Suprapubic skin (tissue), 4 donors: ENCODE results near the gene CST11. TPM values are rescaled to one million over a fixed set of nuclear protein-coding genes. Genes with fewer than 3 reads are reported as not detected.
A peak's percentile ranks its signal among the peaks of the same experiment; 100 is the strongest.

Experiments
- DNase-seq, 2 donors: peaks; one replicate each; pipeline ENCODE4 v3.0.0-alpha.2; 2019; ENCODE audit warnings: low spot score in 2 of 2
- H3K27ac ChIP-seq: fragments of 200-600 bp; sonication (generic); one replicate; pipeline ENCODE4 v1.5.1; 2019
- H3K27me3 ChIP-seq: fragments of 200-600 bp; sonication (generic); one replicate; pipeline ENCODE4 v1.5.1; 2019
- H3K36me3 ChIP-seq: fragments of 200-600 bp; sonication (generic); one replicate; pipeline ENCODE4 v1.5.1; 2019
- H3K4me1 ChIP-seq: fragments of 200-600 bp; sonication (generic); one replicate; pipeline ENCODE4 v1.5.1; 2019
- H3K4me3 ChIP-seq: fragments of 200-600 bp; sonication (generic); one replicate; pipeline ENCODE4 v1.5.1; 2019; ENCODE audit warnings: mild to moderate bottlenecking
- H3K9me3 ChIP-seq: fragments of 200-600 bp; sonication (generic); one replicate; pipeline ENCODE4 v1.5.1; 2019
- CTCF ChIP-seq, 2 donors: fragments of 200-600 bp in 1 of 2; fragments of 450-650 bp in 1 of 2; sonication (generic) in 1 of 2; IDR thresholded peaks; one replicate each; pipeline ENCODE4 v1.5.1; 2016 to 2019; ENCODE audit warnings: antibody characterized with exemption in 2 of 2, mild to moderate bottlenecking in 1 of 2, moderate library complexity in 1 of 2
- EP300 ChIP-seq: sonication (generic); formaldehyde crosslinking; IDR thresholded peaks from one replicate; pipeline ENCODE4 v1.6.1; 2017; ENCODE audit warnings: antibody characterized with exemption
- POLR2A ChIP-seq, 2 donors: fragments of 450-650 bp; IDR thresholded peaks; one replicate each; pipeline ENCODE4 v1.6.1; 2017; ENCODE audit warnings: antibody characterized with exemption in 2 of 2, mild to moderate bottlenecking in 2 of 2, moderate library complexity in 2 of 2
- POLR2AphosphoS5 ChIP-seq, 3 donors: sonication (generic); formaldehyde crosslinking; IDR thresholded peaks; one replicate each; pipeline ENCODE4 v1.6.1; 2017; ENCODE audit warnings: antibody characterized with exemption in 3 of 3
- WGBS: methylation state at CpG from one replicate; pipeline ENCODE4 v1.1.5; 2018; 5-methylcytosine and 5-hydroxymethylcytosine counted together
- total RNA-seq, 4 donors: library from RNA; depleted of rRNA; stranded (reverse); fragments of >200 nt; gene quantifications; one replicate each; pipeline ENCODE4 v1.1.0, GENCODE V29; 2016

Gene CST11
- total RNA-seq, 4 donors from 2014 or later = not detected

- WGBS = under 1% methylated on average over 27 of the region's 58 CpGs
- H3K4me1 ChIP-seq = peaks cover 43% of the 10 kb centered on the region
- no peaks in the 10 kb centered on the region for H3K27me3 ChIP-seq
- H3K27ac ChIP-seq = peak overlapping the region; percentile 94
- H3K4me3 ChIP-seq = peak overlapping the region; percentile 85
- H3K9me3 ChIP-seq = no peaks in the 10 kb centered on the region
- TF ChIP-seq POLR2A (IDR thresholded peaks at IDR 0.05) = no peak
- TF ChIP-seq CTCF (IDR thresholded peaks at IDR 0.05) = no peak
- TF ChIP-seq EP300 = no peak
- no peak for TF ChIP-seq POLR2AphosphoS5 (IDR thresholded peaks at IDR 0.05)
- peak; percentile 76 to 82 for DNase-seq
- no peaks in the 10 kb centered on the region for H3K36me3 ChIP-seq
These were observed 32.4 kb downstream of the CST11 start for GRCh38 chr20:23419995-23420901.

GRCh38 chr20:23419657-23419994 lies 33.0 kb downstream of the CST11 start:
- Histone ChIP-seq H3K27ac (peak overlapping the region; percentile 94), H3K27me3 (no peaks in the 10 kb centered on the region), H3K4me1 (peaks cover 43% of the 10 kb centered on the region), H3K36me3 (no peaks in the 10 kb centered on the region), H3K4me3 (peak overlapping the region; percentile 85), H3K9me3 (no peaks in the 10 kb centered on the region)
- TF ChIP-seq EP300 (no peak), POLR2A (IDR thresholded peaks at IDR 0.05) (no peak), POLR2AphosphoS5 (IDR thresholded peaks at IDR 0.05) (no peak), CTCF (IDR thresholded peaks at IDR 0.05) (no peak)
- WGBS = 14% methylated on average over 5 of the region's 5 CpGs
- DNase-seq = no peak

- H3K4me3 ChIP-seq = no peak overlapping the region
- TF ChIP-seq POLR2A (IDR thresholded peaks at IDR 0.05) (no peak), POLR2AphosphoS5 (IDR thresholded peaks at IDR 0.05) (no peak), CTCF (IDR thresholded peaks at IDR 0.05) (no peak), EP300 (no peak)
- H3K36me3 ChIP-seq = no peaks in the 10 kb centered on the region
- DNase-seq = no peak
- peaks cover 43% of the 10 kb centered on the region for H3K4me1 ChIP-seq
- no peaks in the 10 kb centered on the region for H3K9me3 ChIP-seq
- H3K27ac ChIP-seq = no peak overlapping the region
- no peaks in the 10 kb centered on the region for H3K27me3 ChIP-seq
These were observed 34.8 kb downstream of the CST11 start for GRCh38 chr20:23417861-23418260.

DNA sequence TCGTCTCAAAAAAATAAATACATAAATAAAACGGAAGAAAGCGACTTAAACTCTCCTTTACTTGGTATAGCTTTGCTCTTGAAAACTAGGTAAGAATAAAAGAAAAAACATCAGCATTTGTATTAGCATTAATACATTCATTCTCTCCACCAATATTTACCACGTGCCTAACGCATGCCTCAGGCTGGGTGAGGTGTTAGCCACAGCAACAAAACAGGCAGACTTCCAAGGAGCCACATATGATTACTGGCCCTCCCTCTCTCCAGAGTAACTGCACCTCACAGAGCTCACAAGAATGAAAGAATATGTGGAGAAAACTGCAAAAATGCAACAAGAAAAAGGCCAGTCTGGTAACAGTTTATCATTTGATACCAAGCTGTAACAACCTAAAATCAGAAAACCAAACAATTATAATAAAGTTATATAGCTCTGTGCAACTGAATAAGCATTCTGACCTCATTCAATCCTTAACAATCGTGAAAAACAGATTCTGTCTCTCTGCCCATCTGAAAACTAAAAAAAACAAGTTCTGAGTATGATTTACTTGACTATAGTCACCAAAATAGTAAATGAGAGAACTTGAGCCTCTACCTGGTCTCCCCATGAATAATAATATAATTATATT lies 36.6 kb downstream of the CST11 start:
- no peak overlapping the region for H3K27ac ChIP-seq
- 68% methylated on average over 6 of the region's 6 CpGs for WGBS
- no peaks in the 10 kb centered on the region for H3K27me3 ChIP-seq
- H3K36me3 ChIP-seq = no peaks in the 10 kb centered on the region
- TF ChIP-seq POLR2AphosphoS5 (IDR thresholded peaks at IDR 0.05) (no peak), POLR2A (IDR thresholded peaks at IDR 0.05) (no peak)
- no peaks in the 10 kb centered on the region for H3K9me3 ChIP-seq
- no peak for DNase-seq
- no peak overlapping the region for H3K4me3 ChIP-seq
- peaks cover 43% of the 10 kb centered on the region for H3K4me1 ChIP-seq

DNA sequence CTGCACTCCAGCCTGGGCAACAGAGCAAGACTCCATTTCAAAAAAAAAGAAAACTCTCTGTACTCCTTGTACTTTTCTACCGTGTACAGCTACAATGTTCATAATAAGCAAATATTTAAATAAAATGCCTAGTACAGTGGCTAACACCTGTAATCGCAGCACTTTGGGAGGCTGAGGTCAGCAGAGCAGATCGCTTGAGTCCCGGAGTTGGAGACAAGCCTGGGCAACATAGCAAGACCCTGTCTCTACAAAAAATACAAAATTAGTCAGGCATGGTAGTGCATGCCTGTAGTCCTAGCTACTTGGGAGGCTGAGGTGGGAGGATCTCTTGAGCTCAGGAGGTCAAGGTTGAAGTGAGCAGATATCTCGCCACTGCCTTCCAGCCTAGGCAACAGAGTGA lies 37.1 kb downstream of the CST11 start:
- Histone ChIP-seq H3K27me3 (no peaks in the 10 kb centered on the region), H3K4me3 (no peak overlapping the region), H3K27ac (no peak overlapping the region), H3K9me3 (no peaks in the 10 kb centered on the region), H3K36me3 (no peaks in the 10 kb centered on the region), H3K4me1 (peaks cover 42% of the 10 kb centered on the region)
- 96% methylated on average over 5 of the region's 5 CpGs for WGBS
- no peak for TF ChIP-seq EP300
- no peak for TF ChIP-seq POLR2A (IDR thresholded peaks at IDR 0.05)
- TF ChIP-seq CTCF (IDR thresholded peaks at IDR 0.05) = no peak
- TF ChIP-seq POLR2AphosphoS5 (IDR thresholded peaks at IDR 0.05) = no peak
- DNase-seq = no peak
